Left colon (tissue), 2 donors: ENCODE results near the gene HRAS. TPM values are rescaled to one million over a fixed set of nuclear protein-coding genes. Genes with fewer than 3 reads are reported as not detected.

Source experiments
- ATAC-seq: fragments of 200-7000 bp; cut with Tn5 transposase; one replicate; pipeline ENCODE4 v1.9.1; 2020; ENCODE audit warnings: mild to moderate bottlenecking, moderate library complexity
- DNase-seq, 2 donors: peaks; one replicate each; pipeline ENCODE4 v3.0.0-alpha.2; 2020
- intact Hi-C, 2 donors: fragments of 100-400 bp; cut with DNase I in 1 of 2; cut with micrococcal nuclease in 1 of 2; formaldehyde crosslinking; loops; one replicate each; pipeline versions ENCODE4 v1.11.2 to v1.14.0; 2022; cut with DNase I, micrococcal nuclease
- microRNA-seq, 2 donors: library from miRNA; unstranded; fragments of <30 nt; microRNA quantifications; one replicate each; pipeline versions ENCODE4 v1.1.0 to v1.2.0, GENCODE V29; 2020
- total RNA-seq, 2 donors: library from RNA; stranded (reverse); fragmentation: NEBNext Ultra II Directional; extraction: Animal tissue kit (Norgen Biotek cat#: 25700); gene quantifications; one replicate each; pipeline ENCODE4 v1.2.1, GENCODE V29; 2021
- donor health status: DM: no; HTN: no; CAD: no.
- donor health status: DM: yes; HTN: yes; CAD: no.

HRAS gene
- total RNA-seq, 2 donors from 2014 or later = 42.3 to 58.1 TPM

- no peak for DNase-seq
These were observed 45.7 kb downstream of the HRAS start for GRCh38 chr11:489610-490185.

GRCh38 chr11:488992-489391, 46.4 kb downstream of the HRAS start:
- intact Hi-C loops = no loop called here
- DNase-seq (peak; percentile 71 to 76), ATAC-seq (peak; percentile 82)

More at GRCh38 chr11:489610-490185, 45.7 kb downstream of the HRAS start:
- no peak for ATAC-seq
- intact Hi-C loops = no loop called here

- ATAC-seq (no peak), DNase-seq (no peak)
- intact Hi-C loops = no loop called here
These were observed 46.8 kb downstream of the HRAS start for GRCh38 chr11:488579-488978.

GRCh38 chr11:488062-488461, 47.3 kb downstream of the HRAS start:
- DNase-seq = no peak
- intact Hi-C loops = no loop called here
- ATAC-seq = peak; percentile 23

GRCh38 chr11:487571-488021, 47.8 kb downstream of the HRAS start:
- intact Hi-C loops = no loop called here
- no peak for DNase-seq
- ATAC-seq = no peak

- intact Hi-C loops = no loop called here
- no peak for ATAC-seq
- no peak for DNase-seq
These were observed 49.2 kb downstream of the HRAS start for GRCh38 chr11:486189-486588.

GRCh38 chr11:484616-485015, 50.8 kb downstream of the HRAS start:
- DNase-seq (no peak), ATAC-seq (no peak)
- intact Hi-C loops = no loop called here

Small RNAs within 50 kb of the gene (microRNA-seq; reads per million reads assigned to microRNA genes)
- 235 to 911 reads per million in 2 donors for gene MIR210

Other genes with a start within 250 kb of the HRAS start
- gene PGGHG, start 246.4 kb downstream of the HRAS start, total RNA-seq = 10 to 100 TPM; 18.8 to 20.6 TPM
- not detected for gene IFITM5, start 236.1 kb downstream of the HRAS start, total RNA-seq
- 100 to 1,000 TPM in 1 of 2 donors, 10 to 100 TPM in 1; 87.7 to 133 TPM for gene IFITM2, start 227.8 kb downstream of the HRAS start, total RNA-seq
- gene IFITM1, start 221.5 kb downstream of the HRAS start, total RNA-seq = 100 to 1,000 TPM in 1 of 2 donors, 10 to 100 TPM in 1; 85.6 to 127 TPM
- 100 to 1,000 TPM; 118 to 136 TPM for gene IFITM3, start 214.7 kb downstream of the HRAS start, total RNA-seq
- gene B4GALNT4, start 166.1 kb downstream of the HRAS start, total RNA-seq = 1 to 10 TPM; 2.4 to 3.3 TPM
- 100 to 1,000 TPM; 168 to 194 TPM for gene PKP3, start 141.4 kb downstream of the HRAS start, total RNA-seq
- 100 to 1,000 TPM; 123 to 152 TPM for gene SIGIRR, start 120.6 kb downstream of the HRAS start, total RNA-seq
- 100 to 1,000 TPM; 141 to 180 TPM for gene ANO9, start 93.6 kb downstream of the HRAS start, total RNA-seq
- 10 to 100 TPM; 23.3 to 27.4 TPM for gene PTDSS2, start 85.3 kb downstream of the HRAS start, total RNA-seq
- gene RNH1, start 28.3 kb downstream of the HRAS start, total RNA-seq = 100 to 1,000 TPM; 104 to 124 TPM
- gene LRRC56, start 2.0 kb upstream of the HRAS start, total RNA-seq = 1 to 10 TPM; 3.7 to 4.7 TPM
- gene LMNTD2, start 25.2 kb upstream of the HRAS start, total RNA-seq = 10 to 100 TPM; 13.6 to 15.3 TPM
- 100 to 1,000 TPM in 1 of 2 donors, 10 to 100 TPM in 1; 90.9 to 117 TPM for gene RASSF7, start 25.4 kb upstream of the HRAS start, total RNA-seq
- 10 to 100 TPM; 31.0 to 33.0 TPM for gene PHRF1, start 40.9 kb upstream of the HRAS start, total RNA-seq
- 10 to 100 TPM; 29.9 to 36.4 TPM for gene IRF7, start 80.4 kb upstream of the HRAS start, total RNA-seq
- gene CDHR5, start 89.4 kb upstream of the HRAS start, total RNA-seq = 100 to 1,000 TPM; 359 to 611 TPM
- 1 to 10 TPM in 1 of 2 donors, not detected in 1; 2.7 TPM for gene SCT, start 91.6 kb upstream of the HRAS start, total RNA-seq
- 1 to 10 TPM; 1.3 to 1.9 TPM for gene DRD4, start 101.7 kb upstream of the HRAS start, total RNA-seq
- 10 to 100 TPM; 24.1 to 27.1 TPM for gene DEAF1, start 159.6 kb upstream of the HRAS start, total RNA-seq
- 10 to 100 TPM; 26.9 to 31.3 TPM for gene TMEM80, start 160.2 kb upstream of the HRAS start, total RNA-seq
- 100 to 1,000 TPM; 248 to 294 TPM for gene EPS8L2, start 170.7 kb upstream of the HRAS start, total RNA-seq
- gene TALDO1, start 211.9 kb upstream of the HRAS start, total RNA-seq = 100 to 1,000 TPM; 159 to 186 TPM
- 10 to 100 TPM; 49.2 to 60.2 TPM for gene GATD1, start 241.9 kb upstream of the HRAS start, total RNA-seq